ENCODE results near the gene PLCG2. TPM values are rescaled to one million over a fixed set of nuclear protein-coding genes. Genes with fewer than 3 reads are reported as not detected.
A peak's percentile ranks its signal among the peaks of the same experiment; 100 is the strongest.

Gene PLCG2
- polyA plus RNA-seq, 3 donors from 2014 or later, result 24.4 to 91.6 (median 46.4) TPM

- peak overlapping the region; percentile 97 to 100 (median 99) for H3K27ac Mint-ChIP-seq
- peaks cover 0 to 2% (median 0%) of the 10 kb centered on the region in 6 donors for H3K9me3 Mint-ChIP-seq
- peaks cover 0 to 3% (median 3%) of the 10 kb centered on the region in 3 donors for H3K36me3 Mint-ChIP-seq
- H3K27me3 Mint-ChIP-seq (ENCODE audit: low read depth in 3 of 3), result peaks cover 9 to 25% (median 13%) of the 10 kb centered on the region in 3 donors
- peaks cover 91 to 94% of the 10 kb centered on the region in 2 donors for H3K4me1 Mint-ChIP-seq
- DNase-seq, result peak; percentile 45 to 60 (median 51)
- peak overlapping the region; percentile 74 to 91 (median 82) for H3K4me3 Mint-ChIP-seq
Measured at GRCh38 chr16:81816793-81817210, 37.7 kb downstream of the PLCG2 start.

- Mint-ChIP-seq H3K27me3 (ENCODE audit: low read depth in 3 of 3) (peaks cover 10 to 20% (median 13%) of the 10 kb centered on the region in 3 donors), H3K4me1 (peaks cover 91 to 94% of the 10 kb centered on the region in 2 donors), H3K4me3 (peak overlapping the region; percentile 74 to 91 (median 82)), H3K27ac (peak overlapping the region; percentile 97 to 100 (median 99)), H3K9me3 (peaks cover 0 to 1% (median 0%) of the 10 kb centered on the region in 6 donors), H3K36me3 (peaks cover 0 to 3% (median 2%) of the 10 kb centered on the region in 3 donors)
- DNase-seq, result peak; percentile 76 to 87 (median 84)
Measured at GRCh38 chr16:81817296-81817695, 38.2 kb downstream of the PLCG2 start.

- peak overlapping the region; percentile 97 to 100 (median 99) for H3K27ac Mint-ChIP-seq
- H3K4me3 Mint-ChIP-seq, result peak overlapping the region; percentile 74 to 91 (median 80)
- peaks cover 91 to 94% of the 10 kb centered on the region in 2 donors for H3K4me1 Mint-ChIP-seq
- H3K9me3 Mint-ChIP-seq, result no peaks in the 10 kb centered on the region
- peak; percentile 82 to 87 (median 86) for DNase-seq
- H3K36me3 Mint-ChIP-seq, result peaks cover 0 to 3% (median 0%) of the 10 kb centered on the region in 3 donors
- H3K27me3 Mint-ChIP-seq (ENCODE audit: low read depth in 3 of 3), result peaks cover 10 to 19% (median 13%) of the 10 kb centered on the region in 3 donors
Measured at GRCh38 chr16:81817789-81818567, 38.9 kb downstream of the PLCG2 start.

- H3K27ac Mint-ChIP-seq, result peak overlapping the region; percentile 97 to 100 (median 99)
- H3K4me1 Mint-ChIP-seq, result peaks cover 91 to 94% of the 10 kb centered on the region in 2 donors
- peaks cover 0 to 3% (median 0%) of the 10 kb centered on the region in 3 donors for H3K36me3 Mint-ChIP-seq
- peak overlapping the region; percentile 74 to 91 (median 80) for H3K4me3 Mint-ChIP-seq
- peak in 2 of 3 donors; percentile 28 to 44 for DNase-seq
- no peaks in the 10 kb centered on the region for H3K9me3 Mint-ChIP-seq
- H3K27me3 Mint-ChIP-seq (ENCODE audit: low read depth in 3 of 3), result peaks cover 10 to 19% (median 13%) of the 10 kb centered on the region in 3 donors
Measured at GRCh38 chr16:81818568-81818896, 39.4 kb downstream of the PLCG2 start.

- Mint-ChIP-seq H3K36me3 (peaks cover 0 to 3% (median 0%) of the 10 kb centered on the region in 3 donors), H3K4me3 (peak overlapping the region; percentile 74 to 91 (median 80)), H3K9me3 (no peaks in the 10 kb centered on the region), H3K4me1 (peaks cover 91 to 94% of the 10 kb centered on the region in 2 donors), H3K27me3 (ENCODE audit: low read depth in 3 of 3) (peaks cover 10 to 19% (median 13%) of the 10 kb centered on the region in 3 donors), H3K27ac (peak overlapping the region; percentile 97 to 100 (median 99))
- no peak for DNase-seq
Measured at GRCh38 chr16:81818905-81819304, 39.8 kb downstream of the PLCG2 start.

- Mint-ChIP-seq H3K4me3 (peak overlapping the region; percentile 72 to 83 (median 80)), H3K4me1 (peaks cover 93 to 96% of the 10 kb centered on the region in 2 donors), H3K9me3 (peaks cover 0 to 2% (median 0%) of the 10 kb centered on the region in 6 donors), H3K27me3 (ENCODE audit: low read depth in 3 of 3) (peaks cover 9 to 19% (median 17%) of the 10 kb centered on the region in 3 donors), H3K36me3 (peaks cover 10 to 12% (median 12%) of the 10 kb centered on the region in 3 donors), H3K27ac (peak overlapping the region; percentile 94 to 100 (median 99))
- DNase-seq, result peak in 1 of 3 donors; percentile 31
Measured at GRCh38 chr16:81821436-81822128, 42.5 kb downstream of the PLCG2 start.

- Mint-ChIP-seq H3K4me3 (peak overlapping the region; percentile 68 to 80 (median 76)), H3K4me1 (peaks cover 94 to 96% of the 10 kb centered on the region in 2 donors), H3K27me3 (ENCODE audit: low read depth in 3 of 3) (peaks cover 2 to 13% (median 9%) of the 10 kb centered on the region in 3 donors), H3K27ac (peak overlapping the region; percentile 94 to 100 (median 99)), H3K9me3 (peaks cover 0 to 2% (median 0%) of the 10 kb centered on the region in 6 donors), H3K36me3 (peaks cover 10 to 12% (median 12%) of the 10 kb centered on the region in 3 donors)
- peak; percentile 68 to 73 (median 69) for DNase-seq
Measured at GRCh38 chr16:81823111-81823510, 44.0 kb downstream of the PLCG2 start.

GRCh38 chr16:81823734-81824133 lies 44.6 kb downstream of the PLCG2 start:
- Mint-ChIP-seq H3K36me3 (peaks cover 10 to 16% (median 12%) of the 10 kb centered on the region in 3 donors), H3K4me1 (peaks cover 93 to 96% of the 10 kb centered on the region in 2 donors), H3K27ac (peak overlapping the region; percentile 94 to 100 (median 99)), H3K27me3 (ENCODE audit: low read depth in 3 of 3) (peaks cover 2 to 13% (median 4%) of the 10 kb centered on the region in 3 donors), H3K4me3 (peak overlapping the region; percentile 68 to 80 (median 76)), H3K9me3 (peaks cover 0 to 2% (median 0%) of the 10 kb centered on the region in 6 donors)
- DNase-seq, result no peak

- Mint-ChIP-seq H3K27ac (peak overlapping the region; percentile 89 to 99 (median 98)), H3K27me3 (ENCODE audit: low read depth in 3 of 3) (peaks cover 0 to 8% (median 2%) of the 10 kb centered on the region in 3 donors), H3K9me3 (peaks cover 0 to 2% (median 0%) of the 10 kb centered on the region in 6 donors), H3K36me3 (peaks cover 11 to 27% (median 12%) of the 10 kb centered on the region in 3 donors), H3K4me3 (peak overlapping the region; percentile 8 to 61 (median 47)), H3K4me1 (peaks cover 96 to 98% of the 10 kb centered on the region in 2 donors)
- DNase-seq, result no peak
Measured at GRCh38 chr16:81826523-81826922, 47.4 kb downstream of the PLCG2 start.

GRCh38 chr16:81830845-81831540 lies 51.9 kb downstream of the PLCG2 start:
- Mint-ChIP-seq H3K27ac (peak overlapping the region; percentile 96 to 99 (median 99)), H3K36me3 (peaks cover 4 to 22% (median 6%) of the 10 kb centered on the region in 3 donors), H3K27me3 (ENCODE audit: low read depth in 3 of 3) (peaks cover 4 to 12% (median 7%) of the 10 kb centered on the region in 3 donors), H3K4me1 (peaks cover 97 to 100% of the 10 kb centered on the region in 2 donors), H3K9me3 (no peaks in the 10 kb centered on the region), H3K4me3 (peak overlapping the region; percentile 83 to 94 (median 88))
- DNase-seq, result peak in 2 of 3 donors; percentile 35 to 42

- Mint-ChIP-seq H3K36me3 (peaks cover 0 to 20% (median 4%) of the 10 kb centered on the region in 3 donors), H3K27me3 (ENCODE audit: low read depth in 3 of 3) (peaks cover 4 to 12% (median 7%) of the 10 kb centered on the region in 3 donors), H3K27ac (peak overlapping the region; percentile 96 to 99 (median 99)), H3K4me3 (peak overlapping the region; percentile 83 to 94 (median 88)), H3K4me1 (peaks cover 97 to 100% of the 10 kb centered on the region in 2 donors), H3K9me3 (no peaks in the 10 kb centered on the region)
- peak; percentile 89 to 90 (median 90) for DNase-seq
Measured at GRCh38 chr16:81831722-81832126, 52.6 kb downstream of the PLCG2 start.

- H3K4me1 Mint-ChIP-seq, result peaks cover 97 to 100% of the 10 kb centered on the region in 2 donors
- H3K27ac Mint-ChIP-seq, result peak overlapping the region; percentile 96 to 99 (median 99)
Measured at GRCh38 chr16:81832801-81833547, 53.9 kb downstream of the PLCG2 start.

More at GRCh38 chr16:81832801-81833547, 53.9 kb downstream of the PLCG2 start:
- Mint-ChIP-seq H3K9me3 (no peaks in the 10 kb centered on the region), H3K4me3 (peak overlapping the region; percentile 83 to 94 (median 88)), H3K36me3 (peaks cover 0 to 20% (median 7%) of the 10 kb centered on the region in 3 donors), H3K27me3 (ENCODE audit: low read depth in 3 of 3) (peaks cover 4 to 12% (median 7%) of the 10 kb centered on the region in 3 donors)
- DNase-seq, result no peak
